H9 (cell line): Measurements from ENCODE around the gene LMO1. TPM values are rescaled to one million over a fixed set of nuclear protein-coding genes. Genes with fewer than 3 reads are reported as not detected.
A peak's percentile ranks its signal among the peaks of the same experiment; 100 is the strongest.

ENCODE experiments used
- DNase-seq: peaks from one replicate; pipeline ENCODE4 v3.0.0-alpha.2; 2017
- H2AFZ ChIP-seq: one replicate; pipeline ENCODE4 v1.6.1; 2013; ENCODE audit warnings: mild to moderate bottlenecking, low read length, control low read depth, moderate library complexity
- H2AK5ac ChIP-seq: 2 replicates; pipeline ENCODE4 v1.6.1; 2013; ENCODE audit warnings: low read length, control low read depth, mixed read lengths; ENCODE audit not compliant: insufficient read length
- H2BK120ac ChIP-seq: one replicate; pipeline ENCODE4 v1.6.1; 2013; ENCODE audit warnings: low read depth, mild to moderate bottlenecking, low read length, control low read depth, inconsistent platforms; ENCODE audit not compliant: poor library complexity, severe bottlenecking
- H2BK12ac ChIP-seq: 2 replicates; pipeline ENCODE4 v1.6.1; 2013; ENCODE audit warnings: low read length, control low read depth, mixed read lengths, low read depth; ENCODE audit not compliant: insufficient read length
- H2BK15ac ChIP-seq: 2 replicates; pipeline ENCODE4 v1.6.1; 2013; ENCODE audit warnings: low read depth, low read length, control low read depth
- H2BK20ac ChIP-seq: one replicate; pipeline ENCODE4 v1.6.1; 2013; ENCODE audit warnings: low read depth, mild to moderate bottlenecking, low read length, control low read depth, inconsistent platforms; ENCODE audit not compliant: poor library complexity, severe bottlenecking
- H2BK5ac ChIP-seq: 2 replicates; pipeline ENCODE4 v1.6.1; 2013; ENCODE audit warnings: low read length, control low read depth, mixed read lengths; ENCODE audit not compliant: insufficient read length
- H3K14ac ChIP-seq: 2 replicates; pipeline ENCODE4 v1.6.1; 2013; ENCODE audit warnings: low read length, control low read depth; ENCODE audit not compliant: insufficient read depth
- H3K18ac ChIP-seq: 2 replicates; pipeline ENCODE4 v1.6.1; 2013; ENCODE audit warnings: low read depth, mild to moderate bottlenecking, mixed read lengths, low read length, control low read depth; ENCODE audit not compliant: insufficient read length
- H3K23ac ChIP-seq: 2 replicates; pipeline ENCODE4 v1.6.1; 2013; ENCODE audit warnings: low read length, control low read depth, mixed read lengths, low read depth; ENCODE audit not compliant: insufficient read length
- H3K23me2 ChIP-seq: 2 replicates; pipeline ENCODE4 v1.6.1; 2013; ENCODE audit warnings: low read depth, mild to moderate bottlenecking, mixed read lengths, low read length, control low read depth; ENCODE audit not compliant: insufficient read length, poor library complexity, severe bottlenecking
- H3K27ac ChIP-seq: 2 replicates; pipeline ENCODE4 v1.5.1; 2013; ENCODE audit warnings: low read length, control low read depth, mixed read lengths, low read depth; ENCODE audit not compliant: insufficient read length
- H3K27me3 ChIP-seq: 2 replicates; pipeline ENCODE4 v1.6.1; 2013; ENCODE audit warnings: low read length, control low read depth, inconsistent platforms; ENCODE audit not compliant: insufficient read depth
- H3K4ac ChIP-seq: 2 replicates; pipeline ENCODE4 v1.6.1; 2013; ENCODE audit warnings: low read depth, mild to moderate bottlenecking, control low read depth, inconsistent platforms, low read length, moderate library complexity
- H3K4me1 ChIP-seq: 2 replicates; pipeline ENCODE4 v1.6.1; 2013; ENCODE audit warnings: low read length, control low read depth, inconsistent platforms; ENCODE audit not compliant: insufficient read depth
- H3K4me2 ChIP-seq: 2 replicates; pipeline ENCODE4 v1.6.1; 2013; ENCODE audit warnings: low read length, control low read depth, mixed read lengths; ENCODE audit not compliant: insufficient read length, insufficient read depth
- H3K56ac ChIP-seq: 2 replicates; pipeline ENCODE4 v1.6.1; 2013; ENCODE audit warnings: low read depth, mild to moderate bottlenecking, mixed read lengths, low read length, control low read depth; ENCODE audit not compliant: insufficient read length
- H3K79me1 ChIP-seq: 2 replicates; pipeline ENCODE4 v1.6.1; 2013; ENCODE audit warnings: low read depth, mild to moderate bottlenecking, moderate library complexity, low read length, control low read depth, inconsistent platforms; ENCODE audit not compliant: insufficient read depth, poor library complexity, severe bottlenecking
- H3K79me2 ChIP-seq: 2 replicates; pipeline ENCODE4 v1.6.1; 2013; ENCODE audit warnings: low read length, control low read depth, inconsistent platforms; ENCODE audit not compliant: insufficient read depth
- H3K9ac ChIP-seq: 2 replicates; pipeline ENCODE4 v1.6.1; 2013; ENCODE audit warnings: low read length, control low read depth, mixed read lengths; ENCODE audit not compliant: insufficient read length; ENCODE audit errors: extremely low read depth
- H3K9me3 ChIP-seq: one replicate; pipeline ENCODE4 v1.6.1; 2013; ENCODE audit warnings: low read depth, low read length, inconsistent platforms; ENCODE audit not compliant: control insufficient read depth
- H3T11ph ChIP-seq: one replicate; pipeline ENCODE4 v1.6.1; 2013; ENCODE audit warnings: mild to moderate bottlenecking, low read length, control low read depth, inconsistent platforms
- H4K20me1 ChIP-seq: one replicate; pipeline ENCODE4 v1.6.1; 2013; ENCODE audit not compliant: control insufficient read depth, insufficient read length, insufficient read depth
- H4K5ac ChIP-seq: 2 replicates; pipeline ENCODE4 v1.6.1; 2013; ENCODE audit warnings: low read depth, mild to moderate bottlenecking, mixed read lengths, low read length, control low read depth; ENCODE audit not compliant: insufficient read length
- H4K8ac ChIP-seq: replicated peaks from 2 replicates; pipeline ENCODE4 v1.6.1; 2013; ENCODE audit warnings: low read length, control low read depth, mixed read lengths, low read depth; ENCODE audit not compliant: insufficient read length
- H4K91ac ChIP-seq: 2 replicates; pipeline ENCODE4 v1.6.1; 2013; ENCODE audit warnings: low read depth, mild to moderate bottlenecking, moderate library complexity, mixed read lengths, low read length, control low read depth; ENCODE audit not compliant: insufficient read length
- H3K27ac Mint-ChIP-seq, 3 experiments: 2 replicates in 2 of 3; 3 replicates in 1 of 3; pipeline ENCODE4 v1.8.0; 2020 to 2021; ENCODE audit warnings: mixed read lengths in 3 of 3, mild to moderate bottlenecking in 1 of 3, moderate library complexity in 1 of 3
- H3K27me3 Mint-ChIP-seq: 2 replicates; pipeline ENCODE4 v1.8.0; 2021; ENCODE audit warnings: low read depth, mild to moderate bottlenecking, moderate library complexity, mixed read lengths
- H3K36me3 Mint-ChIP-seq, 3 experiments: 2 replicates in 2 of 3; 3 replicates in 1 of 3; pipeline ENCODE4 v1.8.0; 2020 to 2021; ENCODE audit warnings: low read depth in 3 of 3, mixed read lengths in 3 of 3; ENCODE audit not compliant: insufficient read depth in 1 of 3
- H3K4me1 Mint-ChIP-seq, 2 experiments: 2 replicates each; pipeline ENCODE4 v1.8.0; 2020; ENCODE audit warnings: mixed read lengths in 2 of 2
- H3K4me3 Mint-ChIP-seq, 2 experiments: 2 replicates in 1 of 2; 3 replicates in 1 of 2; pipeline ENCODE4 v1.8.0; 2020 to 2021; ENCODE audit warnings: mild to moderate bottlenecking in 2 of 2, mixed read lengths in 2 of 2, moderate library complexity in 1 of 2
- H3K9me3 Mint-ChIP-seq, 2 experiments: 2 replicates in 1 of 2; 3 replicates in 1 of 2; pipeline ENCODE4 v1.8.0; 2020; ENCODE audit warnings: mild to moderate bottlenecking in 2 of 2, mixed read lengths in 2 of 2, moderate library complexity in 1 of 2
- CTCF ChIP-seq: fragments of 200-600 bp; sonication (generic); conservative IDR thresholded peaks from 3 replicates; pipeline ENCODE4 v1.8.0; 2021; ENCODE audit warnings: antibody characterized with exemption, mild to moderate bottlenecking
- WGBS: extraction: QIAGEN DNeasy Blood & Tissue Kit; methylation state at CpG from one replicate; pipeline ENCODE4 v1.1.7; 2013; ENCODE audit warnings: missing lambda C conversion rate, low lambda C conversion rate, mixed read lengths; ENCODE audit not compliant: insufficient read length; ENCODE audit errors: extremely low coverage; 5-methylcytosine and 5-hydroxymethylcytosine counted together
- total RNA-seq: library from RNA; stranded (reverse); gene quantifications from 2 replicates; pipeline ENCODE4 v1.2.1, GENCODE V29; 2021

Gene LMO1
- total RNA-seq, 1 experiment from 2014 or later: 0.50 TPM

- Histone ChIP-seq H3T11ph (no peak overlapping the region), H3K79me1 (no peaks in the 10 kb centered on the region), H4K8ac (no peak overlapping the region), H3K23ac (no peak overlapping the region), H2BK15ac (no peak overlapping the region), H3K9ac (no peak overlapping the region), H3K23me2 (no peaks in the 10 kb centered on the region), H2BK5ac (no peak overlapping the region), H3K56ac (no peak overlapping the region), H2BK20ac (no peak overlapping the region), H2AFZ (no peak overlapping the region), H2AK5ac (no peak overlapping the region), H3K27ac (no peak overlapping the region), H3K27me3 (no peaks in the 10 kb centered on the region), H4K91ac (no peak overlapping the region), H2BK120ac (no peak overlapping the region), H3K18ac (no peak overlapping the region), H4K20me1 (no peaks in the 10 kb centered on the region), H3K14ac (no peak overlapping the region), H2BK12ac (no peak overlapping the region), H4K5ac (no peak overlapping the region), H3K79me2 (no peaks in the 10 kb centered on the region), H3K4me1 (no peaks in the 10 kb centered on the region), H3K9me3 (no peaks in the 10 kb centered on the region), H3K4me2 (no peak overlapping the region), H3K4ac (no peak overlapping the region)
- H3K4me1 Mint-ChIP-seq: peaks cover 9 to 25% of the 10 kb centered on the region in 2 experiments
- H3K27ac Mint-ChIP-seq: no peak overlapping the region
- peaks cover 6% of the 10 kb centered on the region for H3K27me3 Mint-ChIP-seq
- TF ChIP-seq CTCF: no peak
- H3K36me3 Mint-ChIP-seq: no peaks in the 10 kb centered on the region
- no peaks in the 10 kb centered on the region; a peak in 1 of 5 replicates for H3K9me3 Mint-ChIP-seq
- no CpG with 5 or more reads among the region's 11 CpGs for WGBS
- no peak overlapping the region; a peak in 1 of 5 replicates for H3K4me3 Mint-ChIP-seq
- peak; percentile 12 for DNase-seq
Measured at GRCh38 chr11:8291421-8292350, 28.0 kb upstream of the LMO1 start.
